ENCODE measurements around the gene COL4A1.
"Not testable (repeated sequence)": the region's sequence is repeated elsewhere in the genome, so short reads cannot be mapped to it uniquely, and the experiment has no call there.

The COL4A1 gene

DNA sequence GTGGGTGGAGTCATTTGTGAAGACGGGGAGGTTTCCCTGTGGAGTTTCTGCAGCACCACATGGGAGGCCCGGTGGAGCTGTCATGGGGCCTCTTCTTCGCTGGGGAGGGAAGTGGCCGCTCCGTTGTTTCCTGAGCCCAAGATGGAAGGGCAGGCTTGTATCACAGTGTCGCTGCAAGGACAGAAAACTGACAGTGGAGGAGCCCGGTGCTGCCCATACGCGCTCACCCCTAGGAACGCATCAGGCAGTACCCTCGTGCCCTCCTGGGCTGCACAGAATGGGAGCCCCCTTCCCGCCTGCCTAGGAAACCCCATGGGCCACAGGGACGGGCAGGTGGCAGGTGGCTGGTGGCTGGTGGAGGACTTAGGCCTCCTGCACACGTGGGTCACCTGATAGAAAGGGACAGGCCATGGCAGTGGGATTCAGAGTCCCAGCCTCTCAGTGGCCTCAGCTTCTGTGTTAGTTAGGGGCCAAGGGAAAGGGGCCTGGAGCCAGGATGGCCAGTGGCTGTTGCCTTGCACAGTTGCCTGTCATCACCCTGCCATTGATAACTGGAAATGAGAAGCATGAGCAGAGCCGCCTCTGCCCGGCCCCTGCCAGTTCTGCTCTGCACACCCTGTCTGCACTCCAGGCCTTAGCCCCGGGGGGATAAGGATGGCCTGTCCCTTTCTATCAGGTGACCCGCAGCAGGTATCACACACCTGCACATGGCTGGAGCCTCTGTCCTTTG is 7.7 kb upstream of the COL4A1 start:
- Histone ChIP-seq H3K9me2 (replicated peaks; ENCODE audit: low read depth, low read length) (no peaks in the 10 kb centered on the region), H4K20me1 (ENCODE audit: insufficient read depth, low read length, poor library complexity, severe bottlenecking) (no peaks in the 10 kb centered on the region), H3K9me3 (ENCODE audit: insufficient read depth, low read depth, low read length) (no peaks in the 10 kb centered on the region), H3K27me3 (ENCODE audit: insufficient read depth, low read length, poor library complexity, severe bottlenecking) (no peaks in the 10 kb centered on the region), H3K79me2 (ENCODE audit: insufficient read depth, low read length) (no peaks in the 10 kb centered on the region), H3K9ac (ENCODE audit: low read depth, low read length, poor library complexity, severe bottlenecking) (no peak overlapping the region), H3F3A (ENCODE audit: low read depth) (no peaks in the 10 kb centered on the region), H3K4me1 (ENCODE audit: insufficient read depth, low read length, poor library complexity, severe bottlenecking) (peaks cover 4% of the 10 kb centered on the region), H3K36me3 (ENCODE audit: insufficient read depth, low read length) (no peaks in the 10 kb centered on the region), H3K4me3 (ENCODE audit: low read length, poor library complexity, severe bottlenecking) (no peak overlapping the region), H3K4me2 (ENCODE audit: low read depth, low read length, poor library complexity, severe bottlenecking) (no peak overlapping the region), H2AFZ (ENCODE audit: low read length) (no peak overlapping the region)
- no peak for TF ChIP-seq EZH2phosphoT487 (IDR thresholded peaks at IDR 0.05; ENCODE audit: borderline replicate concordance)
- TF ChIP-seq, protein P1, sequence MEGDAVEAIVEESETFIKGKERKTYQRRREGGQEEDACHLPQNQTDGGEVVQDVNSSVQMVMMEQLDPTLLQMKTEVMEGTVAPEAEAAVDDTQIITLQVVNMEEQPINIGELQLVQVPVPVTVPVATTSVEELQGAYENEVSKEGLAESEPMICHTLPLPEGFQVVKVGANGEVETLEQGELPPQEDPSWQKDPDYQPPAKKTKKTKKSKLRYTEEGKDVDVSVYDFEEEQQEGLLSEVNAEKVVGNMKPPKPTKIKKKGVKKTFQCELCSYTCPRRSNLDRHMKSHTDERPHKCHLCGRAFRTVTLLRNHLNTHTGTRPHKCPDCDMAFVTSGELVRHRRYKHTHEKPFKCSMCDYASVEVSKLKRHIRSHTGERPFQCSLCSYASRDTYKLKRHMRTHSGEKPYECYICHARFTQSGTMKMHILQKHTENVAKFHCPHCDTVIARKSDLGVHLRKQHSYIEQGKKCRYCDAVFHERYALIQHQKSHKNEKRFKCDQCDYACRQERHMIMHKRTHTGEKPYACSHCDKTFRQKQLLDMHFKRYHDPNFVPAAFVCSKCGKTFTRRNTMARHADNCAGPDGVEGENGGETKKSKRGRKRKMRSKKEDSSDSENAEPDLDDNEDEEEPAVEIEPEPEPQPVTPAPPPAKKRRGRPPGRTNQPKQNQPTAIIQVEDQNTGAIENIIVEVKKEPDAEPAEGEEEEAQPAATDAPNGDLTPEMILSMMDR (conservative IDR thresholded peaks at IDR 0.05; ENCODE audit: low read length): no peak

DNA sequence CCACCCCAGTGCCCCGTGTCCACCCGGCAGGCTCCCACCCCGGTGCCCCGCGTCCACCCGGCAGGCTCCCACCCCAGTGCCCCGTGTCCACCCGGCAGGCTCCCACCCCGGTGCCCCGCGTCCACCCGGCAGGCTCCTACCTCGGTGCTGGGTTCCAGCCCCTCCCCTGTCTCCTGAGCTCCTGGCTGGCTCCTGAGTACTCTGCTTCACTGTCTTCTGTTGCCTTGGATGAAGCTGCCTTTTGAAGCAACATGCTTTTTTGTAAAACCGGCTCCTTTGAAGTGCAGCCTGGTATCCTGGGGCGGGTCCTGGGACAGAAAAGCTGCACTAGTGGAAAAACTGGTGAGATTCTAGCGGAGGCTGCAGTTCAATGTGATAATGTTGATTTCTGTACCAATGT is 6.8 kb upstream of the COL4A1 start:
- H3K4me2 ChIP-seq (ENCODE audit: low read depth, low read length, poor library complexity, severe bottlenecking); H3K4me1 ChIP-seq (ENCODE audit: insufficient read depth, low read length, poor library complexity, severe bottlenecking); H3K4me3 ChIP-seq (ENCODE audit: low read length, poor library complexity, severe bottlenecking); H3K9ac ChIP-seq (ENCODE audit: low read depth, low read length, poor library complexity, severe bottlenecking); H3K27me3 ChIP-seq (ENCODE audit: insufficient read depth, low read length, poor library complexity, severe bottlenecking); H3K9me3 ChIP-seq (ENCODE audit: insufficient read depth, low read depth, low read length); H2AFZ ChIP-seq (ENCODE audit: low read length); H3F3A ChIP-seq (ENCODE audit: low read depth); H4K20me1 ChIP-seq (ENCODE audit: insufficient read depth, low read length, poor library complexity, severe bottlenecking); H3K9me2 ChIP-seq (replicated peaks; ENCODE audit: low read depth, low read length); H3K36me3 ChIP-seq (ENCODE audit: insufficient read depth, low read length); H3K79me2 ChIP-seq (ENCODE audit: insufficient read depth, low read length): not testable (repeated sequence)

DNA sequence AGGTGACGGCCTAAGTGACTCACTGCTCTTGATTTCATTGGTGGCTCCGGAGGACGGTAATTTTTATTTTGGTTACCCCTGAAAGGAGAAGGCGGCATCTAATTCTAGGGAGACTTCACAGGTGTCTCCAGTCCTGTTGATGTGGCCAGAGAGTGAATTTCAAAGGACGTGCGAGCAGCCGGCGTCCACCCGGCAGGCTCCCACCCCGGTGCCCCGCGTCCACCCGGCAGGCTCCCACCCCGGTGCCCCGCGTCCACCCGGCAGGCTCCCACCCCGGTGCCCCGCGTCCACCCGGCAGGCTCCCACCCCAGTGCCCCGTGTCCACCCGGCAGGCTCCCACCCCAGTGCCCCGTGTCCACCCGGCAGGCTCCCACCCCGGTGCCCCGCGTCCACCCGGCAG is 6.3 kb upstream of the COL4A1 start:
- not testable (repeated sequence) for H3K79me2 ChIP-seq (ENCODE audit: insufficient read depth, low read length); H3K9me3 ChIP-seq (ENCODE audit: insufficient read depth, low read depth, low read length); H3K4me1 ChIP-seq (ENCODE audit: insufficient read depth, low read length, poor library complexity, severe bottlenecking); H4K20me1 ChIP-seq (ENCODE audit: insufficient read depth, low read length, poor library complexity, severe bottlenecking); H3K4me2 ChIP-seq (ENCODE audit: low read depth, low read length, poor library complexity, severe bottlenecking); H3K4me3 ChIP-seq (ENCODE audit: low read length, poor library complexity, severe bottlenecking); H3K9me2 ChIP-seq (replicated peaks; ENCODE audit: low read depth, low read length); H3F3A ChIP-seq (ENCODE audit: low read depth); H3K27me3 ChIP-seq (ENCODE audit: insufficient read depth, low read length, poor library complexity, severe bottlenecking); H3K36me3 ChIP-seq (ENCODE audit: insufficient read depth, low read length); H3K9ac ChIP-seq (ENCODE audit: low read depth, low read length, poor library complexity, severe bottlenecking); H2AFZ ChIP-seq (ENCODE audit: low read length)

DNA sequence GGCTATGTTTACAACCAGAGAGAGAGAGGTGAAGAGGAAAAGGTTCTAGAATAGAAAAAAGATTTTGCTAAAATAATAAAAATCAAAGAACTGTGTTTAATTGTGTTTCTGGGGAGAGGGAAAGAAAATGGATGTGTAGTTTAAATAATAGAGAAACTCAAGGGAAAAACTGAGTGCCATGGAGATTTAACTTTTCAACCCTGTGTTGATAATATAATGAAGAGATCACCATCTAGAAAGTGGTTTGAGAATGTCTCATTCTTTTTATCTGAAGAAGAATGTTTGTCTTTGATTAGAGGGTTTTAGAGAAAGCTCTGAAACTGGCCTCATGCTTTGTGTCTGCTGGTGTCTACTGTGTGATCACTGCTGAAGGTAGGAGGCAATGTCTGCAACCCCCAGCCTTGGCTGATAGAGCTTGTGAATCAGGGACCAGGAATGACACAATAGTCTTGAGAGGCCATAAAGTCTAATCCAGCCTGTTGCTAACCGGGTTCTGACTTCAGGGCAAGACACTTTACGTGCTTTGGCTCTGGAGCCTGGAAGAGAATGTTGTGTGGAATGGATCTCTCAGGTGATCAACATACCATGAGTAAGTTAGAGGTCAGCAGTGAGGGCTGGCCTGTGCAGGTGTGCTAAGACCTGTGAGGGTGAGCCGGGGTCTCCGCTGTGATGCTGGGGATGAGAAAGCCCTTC is 5.5 kb upstream of the COL4A1 start:
- Histone ChIP-seq H4K20me1 (ENCODE audit: insufficient read depth, low read length, poor library complexity, severe bottlenecking) (no peaks in the 10 kb centered on the region), H2AFZ (ENCODE audit: low read length) (no peak overlapping the region), H3K79me2 (ENCODE audit: insufficient read depth, low read length) (no peaks in the 10 kb centered on the region)

More for the DNA sequence above, 5.5 kb upstream of the COL4A1 start:
- Histone ChIP-seq H3K9me3 (ENCODE audit: insufficient read depth, low read depth, low read length) (no peaks in the 10 kb centered on the region), H3K27me3 (ENCODE audit: insufficient read depth, low read length, poor library complexity, severe bottlenecking) (no peaks in the 10 kb centered on the region), H3K4me2 (ENCODE audit: low read depth, low read length, poor library complexity, severe bottlenecking) (no peak overlapping the region), H3K4me3 (ENCODE audit: low read length, poor library complexity, severe bottlenecking) (no peak overlapping the region), H3K36me3 (ENCODE audit: insufficient read depth, low read length) (no peaks in the 10 kb centered on the region), H3K4me1 (ENCODE audit: insufficient read depth, low read length, poor library complexity, severe bottlenecking) (no peaks in the 10 kb centered on the region), H3K9ac (ENCODE audit: low read depth, low read length, poor library complexity, severe bottlenecking) (no peak overlapping the region), H3F3A (ENCODE audit: low read depth) (no peaks in the 10 kb centered on the region), H3K9me2 (replicated peaks; ENCODE audit: low read depth, low read length) (no peaks in the 10 kb centered on the region)
- TF ChIP-seq EZH2phosphoT487 (IDR thresholded peaks at IDR 0.05; ENCODE audit: borderline replicate concordance): no peak
- TF ChIP-seq, protein P1 (conservative IDR thresholded peaks at IDR 0.05; ENCODE audit: low read length): no peak

All from Loucy (cell line).